HG03280 (cell line): ENCODE data around the gene CAMTA1.

Experiments used
- ATAC-seq: cut with Tn5 transposase; IDR thresholded peaks from one replicate; pipeline ENCODE4 v1.9.1; 2021; ENCODE audit warnings: mild to moderate bottlenecking, moderate library complexity; ENCODE audit not compliant: unreplicated experiment

The CAMTA1 gene

GRCh38 chr1:7293702-7294629 lies 508.7 kb downstream of the CAMTA1 start:
- no peak for ATAC-seq

- no peak for ATAC-seq
These were observed 509.4 kb downstream of the CAMTA1 start for GRCh38 chr1:7294636-7295035.

- ATAC-seq = no peak
These were observed 510.7 kb downstream of the CAMTA1 start for GRCh38 chr1:7295946-7296345.

- ATAC-seq = no peak
These were observed 511.7 kb downstream of the CAMTA1 start for GRCh38 chr1:7296968-7297367.

GRCh38 chr1:7298145-7298544 lies 512.9 kb downstream of the CAMTA1 start:
- no peak for ATAC-seq

GRCh38 chr1:7298749-7299151 lies 513.5 kb downstream of the CAMTA1 start:
- no peak for ATAC-seq

- ATAC-seq = no peak
These were observed 514.1 kb downstream of the CAMTA1 start for GRCh38 chr1:7299329-7299799.

GRCh38 chr1:7299994-7300393 lies 514.7 kb downstream of the CAMTA1 start:
- no peak for ATAC-seq

- ATAC-seq = no peak
These were observed 515.8 kb downstream of the CAMTA1 start for GRCh38 chr1:7300893-7301663.

GRCh38 chr1:7301664-7301981 lies 516.4 kb downstream of the CAMTA1 start:
- ATAC-seq = no peak

- no peak for ATAC-seq
These were observed 516.9 kb downstream of the CAMTA1 start for GRCh38 chr1:7302126-7302525.

GRCh38 chr1:7302873-7303272 lies 517.6 kb downstream of the CAMTA1 start:
- ATAC-seq = no peak

GRCh38 chr1:7303554-7304317 lies 518.5 kb downstream of the CAMTA1 start:
- no peak for ATAC-seq

- ATAC-seq = no peak
These were observed 527.9 kb downstream of the CAMTA1 start for GRCh38 chr1:7313081-7313546.

GRCh38 chr1:7313826-7314225 lies 528.6 kb downstream of the CAMTA1 start:
- ATAC-seq = no peak

GRCh38 chr1:7315316-7315715 lies 530.1 kb downstream of the CAMTA1 start:
- ATAC-seq = no peak

GRCh38 chr1:7315946-7316345 lies 530.7 kb downstream of the CAMTA1 start:
- ATAC-seq = no peak

GRCh38 chr1:7317888-7318287 lies 532.6 kb downstream of the CAMTA1 start:
- ATAC-seq = no peak

GRCh38 chr1:7319196-7319595 lies 533.9 kb downstream of the CAMTA1 start:
- ATAC-seq = no peak

- no peak for ATAC-seq
These were observed 535.4 kb downstream of the CAMTA1 start for GRCh38 chr1:7320661-7321060.

GRCh38 chr1:7322283-7322785 lies 537.1 kb downstream of the CAMTA1 start:
- no peak for ATAC-seq
